GM18517 (cell line): ENCODE results near the gene PDRG1.
"Not testable (repeated sequence)": the region's sequence is repeated elsewhere in the genome, so short reads cannot be mapped to it uniquely, and the experiment has no call there.

Experiments used
- ATAC-seq: cut with Tn5 transposase; IDR thresholded peaks from one replicate; pipeline ENCODE4 v1.9.1; 2021; ENCODE audit warnings: mild to moderate bottlenecking, moderate library complexity; ENCODE audit not compliant: unreplicated experiment

PDRG1 gene

DNA sequence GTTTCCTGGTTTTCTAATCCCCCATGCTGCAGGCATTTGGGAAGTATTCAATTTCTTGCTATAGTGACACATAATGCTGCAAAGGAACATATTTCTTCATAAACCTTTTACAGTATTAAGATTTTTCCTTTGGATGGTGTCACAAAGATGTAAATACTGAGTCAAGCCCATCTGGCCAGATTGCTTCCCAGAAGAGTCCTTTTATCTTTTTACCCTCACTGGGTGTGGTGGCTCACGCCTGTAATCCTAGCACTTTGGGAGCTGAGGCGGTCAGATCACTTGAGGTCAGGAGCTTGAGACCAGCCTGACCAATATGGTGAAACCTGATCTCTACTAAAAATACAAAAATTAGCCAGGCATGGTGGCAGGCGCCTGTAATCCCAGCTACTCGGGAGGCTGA, 22.2 kb downstream of the PDRG1 start:
- ATAC-seq: not testable (repeated sequence)

DNA sequence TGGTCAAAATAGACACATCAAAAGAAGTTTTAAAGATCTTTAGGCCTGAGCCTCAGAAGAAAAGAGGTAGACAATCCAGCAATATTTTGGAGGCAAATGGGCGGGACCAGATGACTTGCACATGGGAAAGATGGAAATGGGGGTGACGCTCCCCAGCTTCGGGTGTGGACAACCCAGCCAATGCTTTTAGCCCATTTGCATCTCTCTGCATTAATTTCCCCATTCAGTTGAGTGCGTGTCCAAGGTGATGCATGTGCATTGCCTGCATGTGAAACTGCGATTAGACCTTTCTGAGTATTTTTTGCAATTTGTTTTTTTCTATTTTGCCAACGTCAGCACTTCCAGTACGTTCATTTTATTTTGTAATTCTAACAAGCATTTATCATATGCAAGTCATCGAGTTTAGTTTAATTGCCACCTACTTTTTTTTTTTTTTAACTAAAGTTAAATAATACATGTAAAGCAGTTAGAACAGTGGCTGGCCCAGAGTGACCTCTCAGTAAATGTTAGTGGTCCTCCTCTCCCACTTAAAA, 24.2 kb downstream of the PDRG1 start:
- no peak for ATAC-seq

DNA sequence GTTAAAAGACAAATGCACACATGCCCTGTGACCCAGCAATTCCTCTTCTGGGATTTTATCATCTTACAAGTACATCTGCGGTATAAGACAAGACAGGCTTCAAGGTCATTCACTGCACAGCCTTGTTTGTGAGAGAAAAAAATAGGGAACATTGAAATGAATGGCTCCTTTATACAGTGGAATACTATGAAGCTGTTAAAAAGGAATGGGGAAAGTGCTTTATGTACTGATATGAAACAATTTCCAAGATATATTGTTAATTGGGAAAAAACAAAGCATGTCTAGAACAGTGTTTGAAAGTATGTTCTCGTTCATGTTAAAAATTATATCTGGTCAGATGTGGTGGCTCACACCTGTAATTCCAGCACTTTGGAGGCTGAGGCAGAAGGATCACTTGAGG, 25.4 kb downstream of the PDRG1 start:
- ATAC-seq: no peak

DNA sequence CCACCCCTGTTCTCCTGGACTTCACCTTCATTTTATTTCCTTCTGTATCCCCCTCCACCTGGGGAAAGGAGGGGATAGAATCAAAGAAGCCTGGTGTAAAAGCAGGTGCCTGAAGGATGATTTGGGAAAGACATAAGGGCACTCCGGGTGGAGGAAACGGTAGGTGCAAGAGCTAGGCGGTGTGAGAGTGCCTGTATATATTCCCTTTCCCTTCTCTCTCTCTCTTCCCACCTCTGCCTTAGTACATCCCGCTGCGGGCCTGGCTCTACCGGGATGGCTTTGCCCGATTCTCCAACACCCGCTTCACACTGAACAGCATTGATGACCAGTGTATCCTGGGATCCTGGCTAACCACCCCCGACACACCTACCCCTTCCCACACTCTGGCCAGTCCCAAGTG, 26.2 kb downstream of the PDRG1 start:
- no peak for ATAC-seq

DNA sequence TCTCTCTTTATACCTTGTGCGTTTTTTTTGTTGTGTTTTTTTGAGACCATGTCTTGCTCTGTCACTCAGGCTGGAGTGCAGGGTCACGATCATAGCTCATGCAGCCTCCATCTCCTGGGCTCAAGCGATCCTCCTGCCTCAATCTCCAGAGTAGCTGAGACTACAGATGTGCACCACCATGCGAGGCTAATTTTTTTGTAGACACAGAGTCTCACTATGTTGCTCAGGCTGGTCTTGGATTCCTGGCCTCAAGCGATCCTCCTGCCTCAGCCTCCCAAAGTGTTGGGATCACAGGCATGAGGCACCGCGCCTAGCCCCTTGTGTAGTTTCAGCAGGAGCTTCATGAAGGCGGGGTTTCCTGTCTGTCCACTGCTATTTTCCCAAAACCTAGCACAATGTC, 27.3 kb downstream of the PDRG1 start:
- no peak for ATAC-seq

DNA sequence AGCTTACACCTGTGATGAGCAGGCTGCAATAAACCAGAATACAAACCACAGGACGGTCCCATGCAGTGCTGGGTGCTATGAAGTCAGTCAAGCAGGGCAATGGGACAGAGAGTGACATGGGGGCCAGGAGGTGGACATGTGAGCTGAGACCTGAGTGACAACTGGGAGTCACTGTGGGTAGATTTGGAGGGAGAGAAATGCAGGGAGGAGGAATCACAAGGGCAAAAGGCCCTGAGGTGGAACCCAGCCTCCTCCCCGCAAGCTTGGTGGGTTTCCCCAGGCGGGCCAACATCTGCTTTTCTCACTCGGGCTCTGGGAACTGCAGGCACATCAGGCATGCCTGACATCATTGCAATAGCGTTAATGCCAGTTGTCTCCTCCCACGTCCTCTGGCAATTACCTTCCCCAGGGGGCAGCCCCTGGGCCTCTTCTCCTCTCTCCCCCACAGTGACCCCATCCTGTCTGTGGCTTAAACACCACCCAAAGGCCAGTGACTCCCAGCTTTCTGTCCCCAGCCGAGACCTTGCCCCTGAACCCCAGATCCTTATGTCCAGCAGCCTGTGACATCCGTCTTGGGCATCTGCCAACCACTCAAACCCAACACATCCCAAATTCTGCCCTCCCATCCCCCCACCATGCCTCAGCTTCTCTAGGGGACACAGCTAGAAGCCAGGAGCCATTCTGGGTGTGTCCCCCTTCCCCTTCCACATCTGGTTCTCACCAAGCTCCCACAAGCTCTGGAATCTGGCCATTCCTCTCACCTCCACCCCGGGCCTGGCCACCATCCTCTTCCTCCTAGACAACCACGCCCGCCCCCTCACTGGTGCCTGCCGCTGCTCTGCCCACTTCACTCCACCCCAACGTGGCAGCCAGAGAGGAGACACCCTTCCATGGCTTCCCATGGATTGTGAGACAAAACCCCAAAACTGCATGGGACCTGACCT, 28.2 kb downstream of the PDRG1 start:
- ATAC-seq: no peak

DNA sequence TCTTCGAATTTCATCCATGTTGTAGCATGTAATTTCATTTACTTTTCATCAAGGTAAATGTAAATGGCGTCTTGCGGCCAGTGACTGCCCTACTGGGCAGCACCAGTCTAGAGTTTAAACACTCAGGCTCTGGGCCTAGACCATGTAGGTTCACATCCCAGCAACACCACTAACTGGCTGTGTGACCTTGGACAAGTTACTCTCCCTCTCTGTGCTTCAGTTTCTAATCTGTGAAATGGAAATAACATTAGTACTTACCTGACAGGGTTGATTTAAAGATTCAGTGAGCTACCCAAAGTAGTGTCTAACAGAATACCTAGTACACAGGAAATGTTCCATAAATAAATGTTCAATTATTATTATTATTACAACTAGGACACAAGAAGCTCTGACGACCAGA, 29.3 kb downstream of the PDRG1 start:
- ATAC-seq: no peak

DNA sequence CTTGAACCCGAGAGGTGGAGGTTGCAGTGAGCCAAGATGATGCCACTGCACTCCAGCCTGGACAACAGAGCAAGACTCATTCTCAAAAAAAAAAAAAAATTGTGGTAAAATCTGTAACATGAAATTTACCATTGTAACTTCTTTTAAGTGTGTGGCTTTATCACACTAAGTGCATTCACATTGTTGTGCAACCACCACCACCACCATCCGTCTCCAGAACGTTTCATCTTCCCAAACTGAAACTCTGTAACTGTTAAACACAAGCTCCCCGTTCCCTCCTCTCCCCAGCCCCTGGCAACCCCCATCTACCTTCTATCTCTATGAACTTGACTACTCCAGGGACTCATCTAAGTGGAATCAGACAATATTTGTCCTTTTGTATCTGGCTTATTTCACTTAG, 29.7 kb downstream of the PDRG1 start:
- no peak for ATAC-seq

DNA sequence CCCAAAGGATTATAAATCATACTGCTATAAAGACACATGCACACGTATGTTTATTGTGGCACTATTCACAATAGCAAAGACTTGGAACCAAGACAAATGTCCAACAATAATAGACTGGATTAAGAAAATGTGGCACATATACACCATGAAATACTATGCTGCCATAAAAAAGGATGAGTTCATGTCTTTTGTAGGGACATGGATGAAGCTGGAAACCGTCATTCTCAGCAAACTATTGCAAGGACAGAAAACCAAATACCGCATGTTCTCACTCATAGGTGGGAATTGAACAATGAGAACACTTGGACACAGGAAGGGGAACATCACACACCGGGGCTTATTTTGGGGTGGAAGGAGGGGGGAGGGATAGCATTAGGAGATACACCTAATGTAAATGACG, 30.4 kb downstream of the PDRG1 start:
- ATAC-seq: not testable (repeated sequence)

DNA sequence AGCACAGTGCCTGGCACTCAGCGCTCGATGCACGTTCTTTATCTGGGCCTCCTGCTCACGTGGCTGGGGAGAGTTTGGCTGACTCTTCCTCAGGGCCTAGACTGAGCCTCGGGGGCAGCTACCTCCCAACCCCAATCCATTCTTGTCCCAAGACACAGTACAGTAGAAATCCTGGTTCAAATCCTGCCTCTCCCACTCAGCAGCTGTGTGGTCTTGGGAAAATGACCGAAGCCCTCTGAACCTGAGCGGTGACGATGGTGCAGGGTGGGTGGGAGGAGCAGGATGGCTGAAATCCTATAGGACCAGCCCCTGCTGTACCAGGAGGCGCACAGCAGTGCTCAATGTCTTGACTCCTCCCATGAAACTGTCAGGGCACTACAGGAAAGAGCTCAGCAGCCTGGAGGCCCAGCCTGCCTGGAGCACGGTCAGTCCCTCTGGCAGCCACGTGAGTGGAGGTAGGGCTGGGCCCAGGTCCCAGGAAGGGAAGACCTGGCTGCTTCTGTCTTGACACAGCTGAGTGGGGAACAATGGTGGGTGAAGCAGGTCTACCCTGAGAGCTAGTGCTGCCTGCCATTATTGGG, 31.5 kb downstream of the PDRG1 start:
- no peak for ATAC-seq

DNA sequence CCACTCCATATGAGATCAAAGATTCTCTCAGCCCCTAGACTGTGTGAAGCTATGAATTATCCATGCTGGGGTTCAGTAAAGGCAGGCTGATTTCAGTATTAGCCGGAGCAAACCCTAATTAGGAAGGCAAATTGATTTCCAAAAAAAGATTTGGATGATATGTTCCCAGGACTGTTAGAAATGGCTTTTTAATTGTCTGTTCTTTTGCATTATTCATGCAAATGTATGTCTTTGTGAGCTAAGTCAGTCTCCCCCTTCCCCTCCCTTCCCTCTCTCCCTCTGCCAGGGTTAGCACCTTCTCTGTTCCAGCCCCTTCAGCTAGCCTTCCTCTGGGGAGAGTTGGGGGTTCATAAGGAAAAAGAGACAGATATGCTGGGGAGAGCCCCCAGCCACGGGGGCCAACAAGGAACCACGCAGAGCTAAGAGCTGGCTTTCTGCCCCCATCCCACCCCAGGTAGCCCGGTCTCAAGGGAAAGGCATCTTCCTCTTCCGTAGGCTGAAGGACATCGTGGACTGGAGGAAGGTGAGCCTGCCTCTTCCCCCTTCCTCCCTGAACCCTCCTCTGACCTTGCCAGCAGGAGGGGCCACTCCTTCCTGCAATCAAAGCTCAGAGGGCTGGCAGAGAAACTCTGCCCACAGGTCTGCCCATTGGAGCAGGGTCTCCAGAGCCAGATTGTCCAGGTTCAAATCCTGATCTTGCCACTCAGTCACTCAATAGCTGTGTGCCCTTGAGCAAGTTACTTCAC, 32.3 kb downstream of the PDRG1 start:
- ATAC-seq: no peak

DNA sequence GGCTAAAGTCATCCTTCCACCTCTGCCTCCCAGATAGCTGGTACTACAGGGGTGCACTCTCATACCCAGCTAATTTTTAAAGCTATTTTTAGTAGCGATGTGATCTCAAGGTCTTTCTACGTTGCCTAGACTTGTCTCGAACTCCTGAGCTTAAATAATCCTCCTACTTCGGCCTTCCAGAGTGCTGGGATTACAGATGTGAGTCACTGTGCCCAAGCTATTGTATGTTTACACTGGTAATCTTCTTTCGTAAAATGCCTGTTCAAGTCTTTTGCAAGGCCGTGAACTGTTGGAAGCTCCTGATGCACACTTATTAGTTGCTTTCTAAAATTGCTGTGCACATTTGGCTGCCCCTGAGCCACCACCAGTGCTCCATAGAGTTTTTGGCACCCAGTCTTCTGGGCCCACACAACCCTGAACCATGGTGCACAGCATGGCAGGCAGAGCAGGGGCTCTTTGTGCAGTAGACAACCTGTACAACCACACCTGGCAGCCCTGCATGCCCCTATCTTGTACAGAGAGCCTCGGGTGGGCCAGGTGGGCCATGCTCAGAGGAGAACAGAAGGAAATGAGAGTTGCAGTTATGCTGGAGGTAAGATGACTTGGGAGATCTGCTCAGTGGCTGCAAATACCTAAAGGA, 33.3 kb downstream of the PDRG1 start:
- ATAC-seq: no peak

DNA sequence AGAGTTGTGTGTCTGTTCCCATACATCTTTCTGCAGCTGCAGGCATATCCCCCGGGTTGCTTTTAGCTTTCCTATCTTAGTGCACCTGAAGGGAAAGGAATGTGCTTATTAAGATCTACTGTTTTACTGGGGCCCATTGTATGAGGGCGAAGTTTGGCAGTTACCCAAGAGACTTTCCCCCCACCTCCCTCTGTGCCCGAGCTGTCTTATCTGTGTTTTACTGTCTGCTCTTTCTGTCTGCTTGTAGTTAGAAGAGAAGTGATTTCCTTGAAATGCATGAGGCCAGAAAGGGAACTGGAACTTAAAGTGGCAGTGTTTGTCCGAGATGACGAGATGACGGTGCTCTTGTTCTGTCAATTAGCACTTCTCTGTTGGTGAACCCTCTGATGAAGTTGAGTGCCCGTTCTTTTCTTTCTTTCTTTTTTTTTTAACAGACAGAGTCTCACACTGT, 33.9 kb downstream of the PDRG1 start:
- ATAC-seq: not testable (repeated sequence)

DNA sequence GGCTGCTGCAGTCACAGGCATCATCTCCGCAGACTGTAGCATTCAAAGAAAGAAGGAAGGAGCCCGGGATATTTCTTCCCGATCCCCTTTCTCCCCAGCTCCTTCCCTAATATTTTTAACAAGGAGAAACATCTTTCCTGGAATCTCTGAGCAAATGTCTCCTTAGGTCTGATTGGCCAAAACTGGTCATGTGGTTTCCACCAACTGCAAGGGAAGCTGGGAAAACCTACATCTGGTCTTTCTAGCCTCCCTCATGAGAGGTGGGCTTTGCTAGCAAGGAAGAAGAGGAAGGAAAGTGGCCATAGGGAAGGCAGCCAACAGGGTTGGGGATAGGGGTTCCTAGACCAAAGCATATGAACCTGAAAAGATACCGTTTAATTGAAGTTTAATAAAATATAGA, 35.1 kb downstream of the PDRG1 start:
- ATAC-seq: no peak

DNA sequence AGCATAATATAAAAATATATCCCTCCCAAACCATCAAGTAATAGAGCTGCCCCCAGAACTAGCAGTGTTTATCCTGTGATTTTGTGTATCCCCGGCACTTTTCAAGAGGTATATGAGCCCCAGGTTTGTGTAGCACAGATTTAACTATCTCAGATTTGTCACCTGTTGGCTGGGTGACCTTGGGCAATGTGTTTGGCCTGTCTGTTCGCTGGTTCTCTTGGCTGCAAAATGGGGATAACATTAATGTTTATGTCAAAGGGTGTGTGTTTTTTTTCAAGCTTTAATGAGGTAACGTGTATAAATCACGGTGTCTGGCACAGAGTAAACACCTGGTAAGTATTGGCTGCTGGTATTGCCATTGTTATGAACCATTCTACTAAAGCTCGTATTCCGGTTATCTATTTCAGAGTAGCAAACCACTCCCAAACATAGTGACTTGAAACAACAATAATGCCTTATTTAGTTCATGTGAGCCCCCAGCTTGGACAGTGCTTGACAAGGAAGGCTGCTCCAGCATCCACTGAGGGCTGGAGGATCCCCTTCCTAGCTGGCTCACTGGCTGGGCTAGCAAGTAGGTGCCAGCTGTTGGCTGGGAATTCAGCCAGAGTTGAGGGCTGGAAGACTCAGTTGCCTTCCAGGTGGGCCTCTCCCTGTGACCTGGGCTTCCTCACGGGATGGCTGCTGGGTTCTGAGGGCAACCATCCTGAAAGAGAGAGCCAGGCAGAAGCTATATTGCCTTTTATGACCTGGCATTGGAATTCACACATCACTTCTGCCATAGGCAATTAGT, 36.2 kb downstream of the PDRG1 start:
- no peak for ATAC-seq

DNA sequence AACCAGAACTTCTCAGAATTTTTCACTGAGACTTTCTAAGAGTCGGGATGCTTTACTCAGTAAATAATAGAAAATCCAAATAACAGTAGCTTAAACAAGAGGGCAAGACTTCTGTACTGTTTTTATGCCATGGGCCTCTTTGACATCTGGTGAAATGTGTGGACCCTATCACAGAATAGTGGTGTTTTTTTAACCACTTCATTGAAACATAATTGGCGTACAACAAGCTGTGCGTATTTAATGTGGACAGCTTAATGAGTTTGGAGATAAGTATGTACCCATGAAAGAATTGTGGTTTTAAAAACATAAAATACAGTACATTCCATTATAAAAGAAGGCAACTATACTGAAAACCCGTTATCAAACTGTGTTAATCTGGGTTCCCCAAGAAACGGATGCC, 37.7 kb downstream of the PDRG1 start:
- no peak for ATAC-seq

DNA sequence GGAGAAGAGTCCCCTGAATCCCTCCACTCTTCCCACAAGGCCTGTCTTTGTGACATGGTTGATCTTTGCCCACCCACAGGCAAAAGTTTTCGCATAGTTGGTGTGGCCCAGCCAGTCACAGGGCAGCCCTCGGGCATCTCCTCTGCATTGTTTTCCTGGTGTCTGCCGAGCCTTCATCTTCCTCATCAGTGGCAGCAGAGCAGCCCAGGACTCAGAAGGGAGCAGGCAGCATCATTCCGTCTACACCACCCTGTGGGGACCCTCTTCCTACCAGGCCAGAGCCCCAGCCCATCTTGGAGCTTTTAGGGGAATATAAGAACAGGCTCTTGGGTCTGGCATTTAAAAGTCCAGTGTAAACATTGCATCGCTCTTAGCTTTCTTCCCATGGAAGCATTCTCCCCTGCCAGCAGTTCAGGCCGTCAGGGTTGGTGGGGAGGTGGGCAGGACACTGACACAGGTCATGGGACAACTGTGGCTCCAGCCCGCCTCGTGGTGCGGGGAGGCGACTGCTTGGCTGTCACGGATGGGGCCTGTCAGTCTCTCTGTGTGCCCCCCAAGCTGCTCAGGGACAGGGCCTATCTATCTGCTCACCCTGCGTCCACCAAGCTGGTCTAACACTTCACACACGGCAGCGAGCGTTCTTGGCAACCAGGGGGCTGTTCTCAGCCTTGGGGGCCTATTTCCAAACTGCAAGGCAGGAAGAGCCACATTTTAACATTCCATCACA, 38.3 kb downstream of the PDRG1 start:
- ATAC-seq: no peak

DNA sequence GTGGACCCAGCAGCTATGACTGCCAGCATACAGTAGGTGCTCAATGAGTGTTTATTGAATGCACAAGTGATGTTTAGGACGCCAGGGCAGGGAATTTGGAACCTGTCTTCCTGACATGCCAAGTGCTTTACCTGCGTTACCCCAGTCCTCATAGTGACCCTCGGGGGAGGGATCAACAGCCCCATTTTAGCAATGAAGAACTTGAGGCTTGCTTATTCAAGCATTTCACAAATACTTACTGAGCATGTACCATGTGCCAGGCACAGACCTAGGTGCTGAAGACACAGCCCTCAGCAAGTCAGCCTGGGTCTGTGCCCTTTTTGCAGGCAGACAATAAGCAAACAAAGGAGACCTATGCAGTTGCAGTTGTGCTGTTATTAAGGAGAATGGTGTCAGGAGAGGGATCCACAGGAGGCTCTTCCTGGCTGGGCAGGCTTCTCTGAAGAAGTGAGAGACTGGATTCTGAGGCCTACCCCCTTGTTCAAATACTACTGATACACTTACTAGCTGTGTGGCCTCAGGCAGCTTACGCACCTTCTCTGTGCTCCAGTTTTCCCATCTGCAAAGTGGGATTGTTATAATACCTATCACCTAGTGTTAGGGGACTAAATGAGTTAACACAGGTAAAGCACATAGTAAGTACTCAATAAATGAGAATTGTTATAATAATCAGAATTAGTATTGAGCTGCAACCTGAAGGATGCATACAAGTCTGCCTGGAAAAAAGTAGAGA, 41.6 kb downstream of the PDRG1 start:
- no peak for ATAC-seq
